H1 (cell line): ENCODE measurements around the gene SLC25A39. TPM values are rescaled to one million over a fixed set of nuclear protein-coding genes. Genes with fewer than 3 reads are reported as not detected.

Experiments used
- ATF2 ChIP-seq: IDR thresholded peaks from 2 replicates; pipeline ENCODE4 v1.6.1; 2012; ENCODE audit warnings: low read length, inconsistent platforms
- CHD7 ChIP-seq: fragments of 300-600 bp; sonication (generic); IDR thresholded peaks from 2 replicates; pipeline ENCODE4 v1.7.1; 2012; ENCODE audit warnings: low read length, moderate library complexity, mild to moderate bottlenecking, inconsistent platforms; ENCODE audit not compliant: insufficient replicate concordance
- polyA plus RNA-seq, 7 experiments: library from polyadenylated mRNA; depleted of rRNA in 3 of 7; stranded (reverse) in 5 of 7; unstranded in 2 of 7; fragments of >200 nt in 5 of 7; fragments of 200-250 nt in 2 of 7; gene quantifications; 1 replicate in 5 of 7; 2 replicates in 1 of 7; 4 replicates in 1 of 7; pipeline versions ENCODE4 v1.2.1 to v1.2.3, GENCODE V29; 2011 to 2013; ENCODE audit warnings: missing spikeins in 2 of 7, mixed read lengths in 2 of 7
- total RNA-seq: library from RNA; stranded (reverse); fragmentation: NEBNext Ultra II Directional; extraction: Animal tissue kit (Norgen Biotek cat#: 25700); gene quantifications from 2 replicates; pipeline ENCODE4 v1.2.1, GENCODE V29; 2021

Gene SLC25A39
- total and polyA plus RNA-seq, 2 of the 8 experiments (the other 6 are each of a cell fraction or from before 2014, with no cell fraction given) = 200 to 291 TPM

- TF ChIP-seq CHD7 (no peak), ATF2 (no peak)
These were observed 7.1 kb downstream of the SLC25A39 start (continued) for GRCh38 chr17:44317545-44317944.
